NCI-H446 (cell line): ENCODE data around the gene RTN4.
A peak's percentile ranks its signal among the peaks of the same experiment; 100 is the strongest.
"Not testable (repeated sequence)": the region's sequence is repeated elsewhere in the genome, so short reads cannot be mapped to it uniquely, and the experiment has no call there.

Experiments used
- DNase-seq, 2 experiments: peaks; one replicate each; lab custom pipeline; 2025; lab: John Stamatoyannopoulos, UW

Gene RTN4

GRCh38 chr2:55006306-55006705 is 43.9 kb downstream of the RTN4 start:
- no peak for DNase-seq

GRCh38 chr2:55003706-55004639 is 46.3 kb downstream of the RTN4 start:
- no peak for DNase-seq

- no peak for DNase-seq
Observed at GRCh38 chr2:55001716-55002115, 48.5 kb downstream of the RTN4 start.

- DNase-seq, result no peak
Observed at GRCh38 chr2:55000341-55000740, 49.9 kb downstream of the RTN4 start.

- DNase-seq, result peak in 1 of 2 experiments; percentile 49
Observed at GRCh38 chr2:54999182-54999581, 51.1 kb downstream of the RTN4 start.

- DNase-seq, result no peak
Observed at GRCh38 chr2:54997826-54998225, 52.4 kb downstream of the RTN4 start.

GRCh38 chr2:54995553-54995952 is 54.7 kb downstream of the RTN4 start:
- no peak for DNase-seq

- DNase-seq, result not testable (repeated sequence)
Observed at GRCh38 chr2:54990694-54991093, 59.6 kb downstream of the RTN4 start.

GRCh38 chr2:54988612-54989011 is 61.6 kb downstream of the RTN4 start:
- DNase-seq, result no peak

GRCh38 chr2:54986264-54986663 is 64.0 kb downstream of the RTN4 start:
- peak; percentile 66 to 83 for DNase-seq

GRCh38 chr2:54984476-54984875 is 65.8 kb downstream of the RTN4 start:
- no peak for DNase-seq

- DNase-seq, result peak in 1 of 2 experiments; percentile 24
Observed at GRCh38 chr2:54983345-54984220, 66.7 kb downstream of the RTN4 start.

GRCh38 chr2:54981385-54981784 is 68.9 kb downstream of the RTN4 start:
- no peak for DNase-seq

- DNase-seq, result peak in 1 of 2 experiments; percentile 44
Observed at GRCh38 chr2:54979321-54980044, 70.8 kb downstream of the RTN4 start.

- DNase-seq, result no peak
Observed at GRCh38 chr2:54977149-54977548, 73.1 kb downstream of the RTN4 start.

GRCh38 chr2:54975598-54976492 is 74.4 kb downstream of the RTN4 start:
- no peak for DNase-seq

- no peak for DNase-seq
Observed at GRCh38 chr2:54975175-54975574, 75.1 kb downstream of the RTN4 start.

GRCh38 chr2:54969940-54970338 is 80.3 kb downstream of the RTN4 start:
- no peak for DNase-seq

- no peak for DNase-seq
Observed at GRCh38 chr2:54969295-54969939, 80.8 kb downstream of the RTN4 start.

- DNase-seq, result no peak
Observed at GRCh38 chr2:54968561-54969218, 81.6 kb downstream of the RTN4 start.
